Stimulated activated CD8-positive, alpha-beta memory T cell treated with anti-CD3 and anti-CD28 coated beads, Interleukin-15, amount 100 ng/mL, for 24 hours (primary cell): Measurements from ENCODE around the gene HOXA7.

Experiments
- DNase-seq: peaks from one replicate; pipeline ENCODE4 v3.0.0-alpha.2; 2020; ENCODE audit warnings: low read depth

HOXA7 gene

DNA sequence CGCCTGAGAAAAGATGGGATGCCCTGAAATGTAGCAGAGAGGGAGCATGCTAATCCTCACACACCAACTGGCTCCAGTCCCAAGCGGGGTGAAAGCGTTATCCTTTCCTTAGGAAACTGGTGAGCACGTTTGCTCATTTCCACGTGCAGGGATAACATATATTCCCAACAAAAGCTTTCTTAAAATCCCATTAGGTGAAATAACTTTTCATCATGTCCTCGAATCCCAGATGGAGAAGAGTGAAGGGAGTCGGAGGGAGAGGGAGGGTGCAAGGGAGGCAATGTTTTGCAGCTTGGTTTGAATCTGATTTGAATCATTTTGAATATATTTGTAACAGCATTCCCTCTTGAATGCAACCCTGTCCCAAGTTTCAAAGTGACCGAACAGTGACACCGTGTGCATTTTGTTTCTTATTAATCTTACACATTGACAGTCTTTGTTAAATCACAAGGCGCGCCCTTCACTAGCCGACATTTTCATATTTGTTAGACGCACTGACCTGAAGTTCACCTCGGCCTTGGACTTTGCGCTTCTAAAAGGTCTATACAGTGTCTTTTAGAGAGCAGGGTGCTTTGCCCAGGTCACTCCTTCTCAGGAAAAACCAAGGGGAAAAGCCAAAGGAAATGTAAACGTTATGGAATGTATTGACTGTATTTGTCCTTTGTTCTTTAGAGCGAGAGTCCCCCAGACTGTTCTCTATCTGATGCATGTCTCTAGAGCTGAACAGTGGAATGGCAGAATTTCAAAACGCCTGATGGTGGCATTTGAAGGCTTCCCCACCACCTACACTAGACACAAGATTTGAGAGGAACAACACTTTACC lies 22.9 kb downstream of the HOXA7 start:
- no peak for DNase-seq

DNA sequence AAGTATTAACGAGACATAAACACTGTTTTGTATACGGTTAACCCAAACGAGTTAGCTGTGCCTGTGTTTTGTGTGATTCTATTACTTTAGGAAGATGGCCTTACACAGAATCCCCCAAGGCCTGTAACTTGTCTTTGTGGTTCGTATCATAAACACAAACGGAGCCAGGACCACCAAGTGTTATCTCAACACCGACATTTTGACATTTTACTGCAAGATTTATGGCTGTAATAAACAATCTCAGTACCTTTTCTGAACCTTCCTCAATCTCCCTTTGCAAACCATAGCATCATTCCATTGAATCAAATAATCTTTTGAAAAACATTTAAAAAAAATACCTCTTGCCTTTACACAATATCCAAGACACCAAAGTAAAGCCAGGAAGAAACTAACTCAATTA lies 23.5 kb downstream of the HOXA7 start:
- DNase-seq = no peak

DNA sequence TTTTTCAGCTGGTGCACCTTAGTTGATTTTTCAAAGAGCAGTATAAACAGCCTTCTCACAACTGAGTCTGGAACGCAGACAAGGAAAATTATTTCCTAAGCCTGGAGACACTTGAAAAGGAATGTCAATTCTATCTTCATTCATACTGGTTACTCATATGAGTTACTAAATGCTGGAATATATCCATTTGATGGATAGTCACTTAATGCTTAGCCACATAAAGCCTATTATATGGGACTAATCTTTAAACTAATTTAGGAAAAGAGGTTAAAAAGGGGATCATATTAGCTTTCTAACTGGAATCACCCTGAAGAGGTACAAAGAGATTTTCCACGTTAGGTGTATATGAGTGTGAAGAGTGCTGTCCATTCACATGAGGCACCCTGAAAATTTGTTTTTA lies 24.3 kb downstream of the HOXA7 start:
- no peak for DNase-seq

DNA sequence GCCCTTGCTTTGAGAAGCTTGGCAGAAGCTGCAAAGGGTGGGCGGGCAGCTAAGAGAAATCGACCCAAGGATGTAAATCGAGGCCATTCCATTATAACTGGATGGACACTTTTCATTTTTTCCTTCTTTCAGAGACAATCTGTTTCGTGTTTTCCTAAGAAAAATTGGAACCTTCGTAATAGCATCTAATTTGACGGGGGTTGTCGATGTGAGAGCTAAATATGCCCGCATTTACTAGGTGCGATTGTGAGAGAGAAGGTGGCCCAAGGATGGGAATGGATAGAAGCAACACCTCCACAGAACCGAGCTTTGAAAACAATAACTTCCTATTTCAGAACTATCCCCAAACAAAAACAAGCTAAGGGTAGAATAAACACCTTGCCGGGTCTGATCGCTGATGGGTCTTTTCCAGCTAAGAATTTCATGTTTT lies 25.1 kb downstream of the HOXA7 start:
- no peak for DNase-seq

DNA sequence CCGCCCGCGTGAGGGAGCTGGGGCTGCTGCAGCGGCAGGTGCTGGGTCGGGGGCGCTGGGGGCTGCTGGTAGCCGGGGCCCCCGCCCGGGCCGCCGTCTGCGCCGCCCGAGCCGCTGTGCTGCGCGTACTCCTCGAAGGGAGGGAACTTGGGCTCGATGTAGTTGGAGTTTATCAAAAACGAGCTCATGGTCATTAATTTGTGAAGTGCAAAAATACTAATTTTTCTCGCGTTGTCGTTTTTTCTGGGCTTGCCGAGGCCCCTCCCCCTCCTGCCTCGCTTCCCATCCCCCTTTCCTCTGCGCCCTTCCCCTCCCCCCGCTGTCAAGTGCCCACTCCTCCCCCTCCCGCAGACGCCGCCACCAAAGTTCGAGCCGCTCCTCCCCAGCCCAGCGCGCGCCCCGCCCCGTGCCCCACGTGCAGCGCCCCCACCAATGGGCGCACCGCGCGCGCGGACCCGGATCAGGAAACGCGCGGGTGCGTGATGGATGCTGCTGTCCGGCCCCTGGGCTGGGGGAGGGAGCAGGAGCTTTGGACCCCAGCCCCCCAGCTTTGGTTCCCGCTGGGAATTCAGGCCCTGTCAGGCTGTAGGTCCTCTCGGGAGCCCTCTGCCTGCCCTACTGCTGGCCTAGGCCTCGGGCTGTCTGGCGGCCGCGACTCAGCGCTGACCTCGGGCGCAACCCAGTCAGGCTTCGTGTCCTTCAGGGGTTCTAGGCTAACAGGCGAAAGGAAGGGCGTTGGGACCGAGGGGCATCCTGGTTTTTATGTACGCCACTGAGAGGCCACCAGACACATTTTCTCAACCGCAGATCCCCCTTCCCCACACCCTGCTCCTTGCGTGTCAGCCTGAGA lies 25.7 kb downstream of the HOXA7 start, which contains the start of gene HOXA4:
HOXA4 (minus strand) TSS at position 218 of the 850 bp plus-strand sequence; CDS start at position 194, 24 bp downstream.
- DNase-seq = peak; percentile 37

DNA sequence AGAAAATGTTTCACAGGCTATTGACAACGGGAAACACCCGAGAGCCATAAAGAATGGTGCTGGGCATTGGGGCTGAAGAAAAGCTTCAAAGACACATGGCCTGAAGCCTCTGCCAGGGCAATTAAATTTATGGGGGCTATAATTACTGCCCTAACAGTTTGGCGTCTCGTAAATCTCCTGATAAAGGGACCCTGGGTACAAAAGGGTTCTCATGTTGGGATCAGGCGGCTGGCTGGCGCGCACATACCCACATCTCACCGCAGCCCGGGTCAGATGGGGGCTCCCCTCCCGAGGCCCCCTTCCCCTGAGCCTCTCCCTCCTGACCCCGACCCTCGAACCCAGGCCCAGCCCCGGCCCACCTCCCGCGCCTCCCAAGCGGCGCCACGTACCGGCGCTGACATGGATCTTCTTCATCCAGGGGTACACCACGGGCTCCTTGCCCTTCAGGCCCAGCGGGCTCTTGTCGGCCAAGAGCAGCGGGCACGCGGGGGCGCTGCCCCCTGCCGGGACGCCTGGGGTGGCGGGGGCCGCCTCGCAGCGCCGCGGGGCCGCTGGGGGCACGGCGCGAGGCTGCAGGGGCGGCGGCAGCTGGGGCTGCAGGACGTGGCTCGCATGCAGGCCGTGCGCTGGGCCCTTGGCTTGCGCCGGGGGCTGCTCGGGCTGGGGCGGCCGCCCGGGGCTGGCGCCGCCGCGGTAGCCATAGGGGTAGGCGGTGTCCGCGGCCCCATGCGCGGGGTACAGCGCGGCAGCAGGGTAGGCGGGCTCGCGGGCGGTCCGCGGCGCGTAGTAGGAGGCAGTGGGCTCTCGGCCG lies 26.5 kb downstream of the HOXA7 start:
- no peak for DNase-seq

DNA sequence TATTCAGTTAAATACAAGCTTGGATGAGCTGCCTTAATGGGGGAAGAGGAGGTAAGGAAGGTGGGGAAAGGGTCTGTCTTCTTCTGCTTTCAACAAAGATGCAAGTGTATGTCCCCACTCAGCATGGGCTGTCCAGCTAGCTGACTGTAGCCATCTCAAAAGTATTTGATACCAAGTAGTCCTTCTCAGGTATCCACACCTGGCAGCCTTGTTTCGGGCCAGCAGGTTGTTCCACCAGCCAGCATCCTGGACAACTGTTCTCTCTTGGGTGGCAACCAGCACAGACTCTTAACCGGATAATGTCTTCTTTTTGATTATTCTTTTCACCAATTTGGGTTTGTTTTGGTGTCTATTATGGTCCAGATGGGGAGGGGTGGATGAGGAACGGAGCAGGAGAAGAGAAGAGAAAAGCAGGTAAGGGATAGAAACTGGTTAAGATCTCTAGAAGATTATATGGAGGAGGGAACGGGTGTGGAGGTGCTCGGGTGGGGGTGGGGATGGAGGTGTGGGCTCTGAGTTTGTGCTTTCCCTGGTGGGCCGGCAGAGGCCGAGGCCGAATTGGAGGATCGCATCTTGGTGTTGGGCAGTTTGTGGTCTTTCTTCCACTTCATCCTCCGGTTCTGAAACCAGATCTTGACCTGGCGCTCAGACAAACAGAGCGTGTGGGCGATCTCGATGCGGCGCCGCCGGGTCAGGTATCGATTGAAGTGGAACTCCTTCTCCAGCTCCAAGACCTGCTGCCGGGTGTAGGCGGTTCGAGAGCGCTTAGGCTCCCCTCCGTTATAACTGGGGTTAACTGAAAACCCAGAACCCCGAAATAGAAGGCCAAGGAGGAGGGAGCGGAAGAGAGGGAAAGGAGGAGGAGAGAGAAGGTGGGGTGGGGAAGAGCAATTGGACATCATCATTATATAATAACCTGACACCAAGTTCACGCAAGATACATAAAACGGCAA lies 27.4 kb downstream of the HOXA7 start:
- DNase-seq = no peak

DNA sequence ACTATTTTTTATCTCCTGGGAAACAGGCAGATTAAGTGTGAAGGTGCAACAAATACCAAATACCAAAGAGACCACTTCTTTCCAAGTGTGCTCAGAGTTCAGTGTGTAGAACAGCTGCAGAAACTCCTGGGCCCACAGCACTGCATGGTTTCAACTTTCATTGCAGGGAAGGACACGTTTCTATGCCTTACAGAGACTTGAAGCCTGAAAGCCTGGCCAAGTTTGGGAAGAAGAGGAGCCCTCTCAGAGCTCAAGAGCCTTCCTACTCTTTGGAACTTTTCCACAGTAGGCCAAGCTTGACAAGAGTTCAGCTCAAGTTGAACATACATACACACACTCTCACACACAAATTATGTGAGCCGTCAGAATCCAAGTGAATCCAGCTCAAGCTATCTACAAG lies 28.4 kb downstream of the HOXA7 start:
- DNase-seq = no peak

DNA sequence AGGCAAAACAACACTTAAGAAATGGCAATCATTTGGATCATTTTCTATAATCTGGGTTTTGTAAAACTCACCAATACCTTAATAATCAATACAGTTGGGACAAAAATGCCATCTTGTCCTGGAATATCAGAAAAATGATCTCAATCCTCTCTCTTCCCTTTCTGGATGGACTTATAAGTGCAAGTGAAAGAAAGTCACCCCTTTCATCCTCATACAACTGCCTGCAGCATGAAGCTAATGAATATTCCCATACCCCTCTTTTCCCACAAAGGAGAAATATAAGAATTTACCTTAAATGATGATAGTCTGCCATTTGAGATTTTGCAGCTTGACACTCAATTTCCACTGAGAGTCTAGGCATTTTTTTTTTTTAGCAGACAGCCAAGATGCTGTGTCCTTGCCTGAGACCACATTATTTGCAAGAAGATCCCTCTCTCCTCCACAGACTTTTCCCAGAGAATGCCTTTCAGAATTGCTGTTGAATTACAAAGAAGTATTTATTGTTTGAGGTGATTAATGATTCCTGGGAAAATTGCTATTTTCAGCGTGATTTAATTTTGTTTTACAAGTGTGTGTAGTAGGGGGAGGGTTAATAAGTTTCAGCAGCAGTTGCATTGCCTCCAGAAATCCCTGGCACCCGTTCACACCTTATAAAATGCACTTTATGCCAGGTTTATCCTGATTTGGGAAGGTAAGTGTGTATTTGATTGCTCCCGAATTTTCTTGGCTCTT lies 29.7 kb downstream of the HOXA7 start:
- no peak for DNase-seq

DNA sequence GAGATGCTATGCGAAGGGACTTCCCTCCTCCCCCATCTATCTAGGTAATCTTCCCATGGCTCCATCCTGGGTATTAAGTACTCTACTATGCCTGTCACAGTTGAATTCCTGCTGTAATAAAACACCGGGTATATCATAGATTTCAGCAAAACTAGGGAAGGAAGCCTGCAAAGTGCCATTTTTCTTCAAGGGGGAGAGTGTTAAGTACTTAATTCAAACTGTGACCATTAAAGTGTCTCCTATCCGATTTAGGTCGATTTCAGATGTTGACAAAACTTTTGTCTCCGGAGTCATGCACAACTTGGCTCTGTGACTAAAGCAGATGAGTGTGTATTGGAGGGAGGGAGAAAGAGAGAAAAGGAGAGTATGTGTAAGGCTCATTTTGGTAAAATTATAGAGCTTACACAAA lies 30.5 kb downstream of the HOXA7 start:
- no peak for DNase-seq

DNA sequence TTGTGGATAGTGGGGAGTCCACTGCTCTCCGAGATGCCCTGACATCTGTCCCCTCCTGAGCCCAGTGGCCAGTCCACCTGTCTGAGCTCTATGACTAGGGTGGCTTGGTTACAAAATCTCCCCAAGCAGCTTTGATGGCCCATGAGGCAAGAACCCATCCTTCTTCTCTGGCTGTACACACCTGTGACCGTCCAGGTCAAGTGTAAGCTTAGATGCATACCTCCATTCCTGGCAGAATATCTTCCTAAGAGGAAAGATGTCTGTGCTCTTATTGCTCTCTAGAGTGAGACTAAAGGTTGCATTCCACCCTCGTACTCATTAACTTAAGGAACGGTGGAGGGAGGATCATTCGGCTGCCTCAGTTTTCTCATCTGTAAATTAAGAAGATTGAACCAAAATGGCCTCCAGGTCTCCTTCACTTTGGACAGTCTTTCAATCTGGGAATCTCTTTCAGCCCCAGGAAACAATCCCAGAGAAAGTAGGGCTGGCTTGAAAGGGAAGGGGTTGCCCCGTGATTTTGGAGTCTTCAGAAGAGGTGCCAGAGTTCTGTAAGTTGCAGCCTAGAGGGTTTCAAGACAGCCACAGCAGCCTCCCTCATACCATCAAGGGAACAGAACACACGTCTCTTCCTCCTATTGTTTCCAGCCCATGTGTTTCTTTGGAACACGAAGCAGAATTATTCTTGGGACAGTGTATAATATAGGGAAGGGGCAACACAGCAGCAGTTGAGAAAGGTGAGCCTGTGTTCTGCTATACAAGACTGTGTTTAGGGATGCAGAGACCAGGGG lies 31.4 kb downstream of the HOXA7 start:
- DNase-seq = no peak

DNA sequence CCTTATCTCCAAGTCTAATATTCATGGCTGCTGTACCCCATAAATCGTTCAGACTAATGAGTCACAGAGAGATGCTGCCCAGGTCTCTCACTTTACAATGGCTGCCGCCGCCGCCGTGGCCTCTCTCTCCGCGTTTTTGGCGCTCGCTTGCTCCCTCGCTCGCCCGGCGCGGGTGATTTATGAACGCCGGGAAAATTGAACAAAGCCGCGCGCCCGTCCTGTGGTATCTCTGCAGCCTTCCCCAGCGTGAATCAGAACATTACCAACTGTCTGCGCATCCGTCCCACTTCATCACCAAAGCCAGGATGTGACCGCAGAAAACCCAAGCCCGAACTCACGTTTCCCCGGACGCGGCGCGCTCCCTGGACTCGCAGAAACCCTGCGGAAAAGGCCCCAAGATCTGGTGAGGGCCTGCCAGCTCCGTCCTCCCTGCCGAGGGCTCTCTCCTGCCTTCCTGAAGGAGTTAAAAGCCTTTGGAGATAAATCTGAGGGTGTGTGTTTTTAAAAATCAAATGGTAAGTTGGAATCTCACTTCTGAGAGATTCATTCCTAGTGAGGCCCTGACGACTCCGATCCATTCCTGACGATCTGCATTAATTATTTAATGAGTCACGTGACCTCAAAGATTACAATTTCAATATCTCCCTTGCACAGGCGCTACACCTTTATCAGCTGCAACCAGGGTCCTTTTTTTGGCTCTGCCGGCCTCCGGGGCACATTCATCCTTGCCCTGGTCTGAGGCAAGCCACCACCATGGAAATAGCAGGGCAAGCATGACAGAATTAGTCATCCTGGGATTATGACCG lies 32.2 kb downstream of the HOXA7 start:
- DNase-seq = no peak

DNA sequence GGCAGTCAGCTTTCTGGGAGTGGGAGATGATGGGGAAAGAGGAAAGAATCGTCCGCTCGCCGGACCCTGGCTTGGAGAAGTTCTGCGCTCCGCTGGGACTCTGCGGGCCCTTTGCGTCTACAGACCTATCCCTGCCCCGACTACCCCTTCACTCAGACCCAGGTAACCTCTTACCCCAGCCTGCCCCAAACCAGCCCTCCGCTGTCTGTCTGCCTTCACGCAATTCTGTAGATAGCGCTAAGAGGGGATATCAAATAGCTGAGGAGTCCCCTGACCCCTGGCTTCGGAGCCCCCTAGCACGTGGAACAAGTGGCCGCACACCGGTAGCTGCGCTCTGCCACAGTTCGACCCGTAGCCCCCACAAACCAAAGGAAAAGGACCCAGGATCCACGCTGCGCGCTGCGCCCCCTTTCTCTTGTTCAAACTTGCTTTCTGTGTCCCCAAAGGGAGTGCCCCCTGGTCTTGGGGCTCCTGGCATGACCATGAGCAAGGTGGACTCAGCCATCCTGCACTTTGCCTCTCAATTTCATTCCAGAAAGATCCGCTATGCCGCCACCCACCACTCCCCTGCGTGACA lies 32.9 kb downstream of the HOXA7 start:
- no peak for DNase-seq

DNA sequence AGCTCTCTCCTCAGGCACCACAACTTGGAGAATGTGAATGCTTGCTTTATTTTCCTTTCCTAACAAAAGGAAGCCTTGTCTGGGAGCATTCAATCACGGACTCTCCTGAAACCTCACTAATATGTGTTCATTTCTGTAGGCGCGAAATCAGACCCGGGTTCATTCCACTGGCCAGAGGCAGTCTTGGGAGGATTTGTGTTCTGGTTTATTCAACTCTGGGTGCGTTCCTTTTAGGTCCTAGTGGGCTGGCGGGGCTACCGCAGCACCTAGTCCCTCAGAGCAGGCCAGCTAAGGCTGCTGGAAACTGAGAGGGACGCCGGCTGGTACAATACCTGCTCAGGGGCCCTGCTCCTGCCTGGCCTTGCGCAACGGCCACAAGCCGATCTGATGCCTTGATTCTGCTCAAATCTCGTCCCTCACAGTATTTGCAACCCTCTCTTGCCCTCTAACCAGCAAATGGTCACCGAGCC lies 33.4 kb downstream of the HOXA7 start:
- no peak for DNase-seq

DNA sequence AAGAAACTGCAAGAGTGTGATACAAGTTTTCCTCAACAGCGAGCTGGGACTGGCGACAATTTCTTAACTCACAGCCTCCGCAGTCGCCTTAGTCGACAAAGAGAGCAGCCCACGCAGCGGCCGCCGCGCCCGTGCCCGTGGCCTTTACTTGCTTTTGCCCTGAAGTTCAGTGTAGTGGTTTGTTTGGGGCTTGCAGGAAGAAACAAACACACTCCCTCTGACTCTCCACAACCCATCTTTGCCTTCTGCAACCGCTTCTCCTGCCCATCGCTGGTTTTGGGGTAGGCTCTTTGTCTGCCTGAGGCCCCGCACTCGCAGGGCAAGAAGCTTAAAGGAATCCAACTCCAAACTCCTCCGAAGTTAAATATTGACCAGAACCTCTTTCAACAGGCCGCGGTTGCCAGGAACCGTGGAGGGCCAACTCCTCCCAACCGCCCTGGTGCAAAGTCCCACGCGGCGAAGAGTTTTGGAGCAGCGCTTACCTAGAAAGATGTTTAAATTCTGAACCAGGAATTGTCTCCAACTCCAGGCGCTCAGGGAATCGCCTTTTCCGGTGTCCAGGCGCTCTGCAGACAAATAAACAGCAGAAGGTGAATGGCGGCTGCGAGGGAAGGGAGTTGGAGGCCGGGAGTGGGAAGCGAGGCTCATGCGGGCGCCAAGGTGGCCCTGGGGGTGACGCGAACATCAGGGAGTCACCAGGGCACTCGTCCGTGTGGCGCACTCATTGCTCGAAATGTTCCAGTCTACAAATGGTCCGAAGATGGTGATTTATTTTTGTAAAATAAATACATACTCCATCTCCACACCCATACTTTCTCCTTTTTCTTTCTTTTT lies 34.2 kb downstream of the HOXA7 start:
- DNase-seq = no peak

DNA sequence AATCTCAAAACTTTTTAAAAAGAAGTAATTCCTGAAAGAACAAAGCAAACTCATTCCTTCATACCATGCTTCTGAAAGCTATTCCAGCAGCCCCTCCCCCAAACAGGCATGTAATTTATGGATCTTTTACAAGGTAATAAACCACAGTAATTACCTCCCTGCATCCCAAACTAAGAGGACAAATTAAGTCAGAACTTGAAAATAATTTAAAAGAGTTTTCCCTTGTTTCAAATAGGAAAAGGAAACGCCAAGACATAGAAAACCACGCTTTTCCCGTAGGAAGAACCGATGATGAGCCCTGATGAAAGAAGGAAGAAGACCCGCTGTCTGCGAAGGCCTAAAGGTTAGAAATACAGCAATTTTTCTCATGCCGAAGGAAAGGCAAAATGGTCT lies 34.8 kb downstream of the HOXA7 start:
- no peak for DNase-seq

DNA sequence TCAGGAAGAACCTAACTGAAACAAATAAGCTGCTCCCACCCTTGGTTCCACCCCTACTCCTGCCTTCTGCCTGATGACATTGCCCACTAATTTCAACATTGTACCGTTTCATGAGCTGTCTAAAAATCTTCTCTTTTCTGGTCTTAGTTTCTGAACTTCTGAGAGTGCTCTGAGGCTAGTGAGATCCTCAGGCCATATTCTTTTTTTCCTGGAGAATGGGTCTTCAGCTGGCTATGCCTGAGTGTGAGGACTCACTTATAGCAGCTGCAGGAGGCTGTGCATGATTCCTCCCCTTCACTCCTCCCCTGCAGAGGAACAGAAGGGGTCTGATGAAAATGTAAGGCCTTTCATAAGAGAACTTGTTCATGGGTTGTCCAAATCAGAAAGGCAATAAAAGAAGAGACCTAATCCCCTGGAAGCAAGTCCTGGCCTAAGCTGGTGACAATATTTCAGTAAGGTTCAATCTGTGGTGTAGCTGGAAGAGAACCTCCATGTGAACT lies 37.0 kb downstream of the HOXA7 start:
- DNase-seq = no peak
